GM10266 (cell line): ENCODE data around the gene KCNMA1.
"Not testable (repeated sequence)": the region's sequence is repeated elsewhere in the genome, so short reads cannot be mapped to it uniquely, and the experiment has no call there.

Experiments used
- DNase-seq: peaks from one replicate; pipeline ENCODE4 v3.0.0; 2012; ENCODE audit errors: extremely low spot score
- TF ChIP-seq, protein P1 (sequence below): IDR thresholded peaks from 2 replicates; pipeline ENCODE4 v1.5.1; 2012; ENCODE audit warnings: mild to moderate bottlenecking, low read depth; ENCODE audit not compliant: control insufficient read depth, insufficient read depth; ENCODE audit errors: missing control alignments

Gene KCNMA1

DNA sequence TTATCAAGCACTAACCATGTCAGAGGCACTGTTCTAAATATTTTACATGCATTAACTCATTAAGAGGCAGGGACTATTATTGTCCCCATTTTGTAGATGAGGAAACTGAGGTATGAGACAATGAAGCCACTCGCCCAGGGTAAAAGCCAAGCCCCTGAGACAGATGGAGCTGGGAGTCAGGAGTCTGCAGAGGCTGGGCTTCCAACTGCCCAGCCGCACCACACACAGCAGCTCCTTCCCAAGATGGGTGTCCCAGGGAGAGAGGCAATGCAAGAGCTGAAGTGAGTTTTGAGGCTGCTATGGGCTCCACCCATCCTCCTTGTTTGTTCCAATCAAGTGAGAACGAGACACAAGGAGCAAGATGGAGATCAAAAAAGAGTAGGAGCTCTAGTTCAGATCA is 244.2 kb downstream of the KCNMA1 start:
- TF ChIP-seq, protein P1, sequence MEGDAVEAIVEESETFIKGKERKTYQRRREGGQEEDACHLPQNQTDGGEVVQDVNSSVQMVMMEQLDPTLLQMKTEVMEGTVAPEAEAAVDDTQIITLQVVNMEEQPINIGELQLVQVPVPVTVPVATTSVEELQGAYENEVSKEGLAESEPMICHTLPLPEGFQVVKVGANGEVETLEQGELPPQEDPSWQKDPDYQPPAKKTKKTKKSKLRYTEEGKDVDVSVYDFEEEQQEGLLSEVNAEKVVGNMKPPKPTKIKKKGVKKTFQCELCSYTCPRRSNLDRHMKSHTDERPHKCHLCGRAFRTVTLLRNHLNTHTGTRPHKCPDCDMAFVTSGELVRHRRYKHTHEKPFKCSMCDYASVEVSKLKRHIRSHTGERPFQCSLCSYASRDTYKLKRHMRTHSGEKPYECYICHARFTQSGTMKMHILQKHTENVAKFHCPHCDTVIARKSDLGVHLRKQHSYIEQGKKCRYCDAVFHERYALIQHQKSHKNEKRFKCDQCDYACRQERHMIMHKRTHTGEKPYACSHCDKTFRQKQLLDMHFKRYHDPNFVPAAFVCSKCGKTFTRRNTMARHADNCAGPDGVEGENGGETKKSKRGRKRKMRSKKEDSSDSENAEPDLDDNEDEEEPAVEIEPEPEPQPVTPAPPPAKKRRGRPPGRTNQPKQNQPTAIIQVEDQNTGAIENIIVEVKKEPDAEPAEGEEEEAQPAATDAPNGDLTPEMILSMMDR = no peak

DNA sequence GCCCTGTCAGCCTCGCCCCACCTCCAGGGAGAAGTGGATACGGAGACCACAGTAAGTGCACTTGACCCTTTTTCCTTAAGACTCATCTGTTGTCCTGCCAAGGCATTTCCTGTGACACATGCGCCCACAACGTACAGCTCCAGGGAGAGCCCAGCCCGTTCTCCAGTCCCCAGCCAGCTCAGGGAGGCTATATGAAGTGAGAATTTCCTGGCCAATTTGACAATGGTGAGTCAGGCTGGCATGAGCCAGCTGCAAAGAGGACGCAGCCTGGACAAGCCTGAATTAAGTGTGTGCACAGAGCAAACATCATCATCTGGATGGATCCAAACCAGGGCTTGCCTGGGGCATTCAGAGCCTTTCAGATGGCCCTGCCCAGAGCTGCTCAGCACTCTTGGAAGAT is 244.8 kb downstream of the KCNMA1 start:
- no peak for DNase-seq
- TF ChIP-seq, protein P1 = no peak

More for the DNA sequence above, 244.2 kb downstream of the KCNMA1 start:
- DNase-seq = no peak

DNA sequence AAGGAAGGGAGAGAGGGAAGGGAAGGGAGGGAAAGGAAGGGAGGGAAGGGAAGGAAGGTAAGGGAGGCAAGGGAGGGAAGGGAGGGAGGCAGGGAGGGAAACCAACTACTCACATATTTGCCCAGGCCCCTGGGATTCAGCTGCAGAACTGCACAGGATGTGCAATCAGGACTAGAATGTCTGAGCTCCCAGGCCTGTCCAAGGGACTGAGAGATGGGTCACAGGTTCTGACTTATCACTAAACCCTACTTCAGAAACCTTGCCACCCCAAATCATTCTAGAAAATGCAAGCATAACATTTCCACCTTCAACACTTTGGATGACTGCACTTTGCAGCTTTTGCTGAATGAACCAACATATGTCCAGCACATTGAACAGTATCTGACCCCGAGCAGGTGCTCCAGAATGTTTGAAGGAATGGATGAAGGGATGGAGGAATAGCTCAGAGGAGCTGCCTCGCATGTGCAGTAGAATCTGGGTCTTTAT is 245.3 kb downstream of the KCNMA1 start:
- TF ChIP-seq, protein P1 = no peak
- no peak for DNase-seq

DNA sequence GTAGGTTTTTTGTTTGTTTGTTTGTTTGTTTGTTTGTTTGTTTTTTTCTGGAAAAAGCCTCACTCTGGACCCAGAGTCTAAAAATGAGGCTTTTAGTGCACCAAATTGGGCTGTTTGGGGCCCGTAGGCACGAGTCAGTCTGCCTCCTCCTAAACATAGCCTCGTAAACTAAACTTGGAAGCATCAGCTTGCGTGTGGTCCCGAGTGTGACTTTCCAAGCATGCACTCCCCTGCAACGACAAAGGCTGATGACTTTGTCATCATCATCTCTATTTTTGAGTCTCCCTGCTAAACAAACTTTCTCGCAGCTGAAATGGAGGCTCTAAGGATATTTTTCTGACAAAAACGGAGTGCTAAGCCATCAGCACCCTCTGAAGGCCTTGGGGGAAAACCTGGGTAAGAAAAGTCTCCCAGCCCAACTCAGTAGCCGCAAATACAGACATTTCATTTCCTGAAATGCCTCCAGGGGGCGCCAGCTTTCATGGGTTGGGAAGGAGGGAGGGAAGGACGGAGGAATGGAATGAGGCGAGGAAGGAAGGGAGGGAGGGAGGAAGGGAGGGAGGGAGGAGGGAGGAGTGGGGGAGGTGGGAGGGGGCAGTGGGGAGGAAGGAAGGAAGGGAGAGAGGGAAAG is 245.9 kb downstream of the KCNMA1 start:
- DNase-seq = peak; percentile 44
- TF ChIP-seq, protein P1 = peak; percentile 68

DNA sequence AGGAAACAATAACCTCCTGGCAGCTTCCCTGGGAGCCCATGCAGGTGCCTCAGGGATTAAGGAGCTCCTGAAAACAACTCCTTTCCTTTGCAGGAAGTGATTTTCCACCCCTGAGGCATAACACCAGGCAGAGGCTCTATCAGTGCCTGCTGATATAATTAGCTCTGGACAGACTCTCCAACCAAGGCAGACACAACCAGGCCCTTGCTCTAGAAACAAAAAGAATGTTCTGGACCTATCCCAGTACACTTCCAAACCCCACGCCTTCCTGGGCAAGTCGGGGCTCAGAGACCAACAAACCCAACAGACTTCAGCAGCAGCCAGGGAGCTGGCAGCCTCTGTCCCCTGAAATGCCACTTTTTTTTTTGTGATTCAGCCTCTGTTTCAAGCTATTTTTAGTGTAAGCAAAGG is 247.1 kb downstream of the KCNMA1 start:
- TF ChIP-seq, protein P1 = no peak
- no peak for DNase-seq

DNA sequence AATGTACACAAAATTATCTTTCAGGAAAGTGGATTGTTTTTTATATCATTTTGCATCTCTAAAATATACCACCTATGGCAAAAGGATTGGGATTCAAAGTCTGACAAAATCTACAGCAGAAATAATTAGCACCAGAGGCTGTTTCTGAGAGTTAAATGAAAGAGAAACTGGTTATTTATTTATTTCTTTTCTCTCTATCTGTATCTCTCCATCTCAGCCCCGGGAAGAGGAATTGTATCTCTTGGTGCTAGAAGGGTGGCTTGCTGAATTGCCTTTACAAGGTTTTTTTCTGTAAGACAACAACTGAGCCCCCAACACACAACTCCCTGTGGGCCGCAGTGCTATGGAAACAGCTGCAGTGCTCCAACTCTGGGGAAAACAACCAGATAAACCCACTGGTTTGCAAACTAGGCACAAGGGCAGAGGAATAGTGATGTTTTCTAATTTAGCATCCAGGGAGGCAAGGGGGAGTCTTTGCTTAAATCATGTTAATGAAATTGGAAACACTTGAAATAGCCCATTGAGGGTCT is 249.0 kb downstream of the KCNMA1 start:
- DNase-seq = no peak
- TF ChIP-seq, protein P1 = no peak

DNA sequence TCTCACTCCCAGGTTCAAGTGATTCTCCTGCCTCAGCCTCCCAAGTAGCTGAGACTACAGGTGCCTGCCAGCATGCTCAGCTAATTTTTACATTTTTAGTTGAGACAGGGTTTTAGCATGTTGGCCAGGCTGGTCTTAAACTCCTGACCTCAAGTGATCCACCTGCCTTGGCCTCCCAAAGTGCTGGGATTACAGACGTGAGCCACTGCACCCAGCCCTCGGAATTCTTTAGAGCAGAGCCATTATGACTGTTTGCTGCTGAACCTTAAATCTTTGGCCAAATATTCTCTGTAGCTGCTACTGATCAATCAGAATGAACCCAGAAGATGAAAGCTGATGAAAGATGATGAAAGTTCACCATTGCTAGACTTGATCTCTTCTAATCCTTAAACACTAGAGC is 249.9 kb downstream of the KCNMA1 start:
- not testable (repeated sequence) for DNase-seq
